Right ventricle myocardium superior (tissue), 1 donor: ENCODE data around the gene CCDC63. TPM values are rescaled to one million over a fixed set of nuclear protein-coding genes. Genes with fewer than 3 reads are reported as not detected.
"Not testable (repeated sequence)": the region's sequence is repeated elsewhere in the genome, so short reads cannot be mapped to it uniquely, and the experiment has no call there.

Experiments used
- ATAC-seq: fragments of 200-7000 bp; cut with Tn5 transposase; one replicate; pipeline ENCODE4 v1.9.1; 2020; ENCODE audit warnings: mild to moderate bottlenecking; ENCODE audit not compliant: poor library complexity
- DNase-seq: peaks from one replicate; pipeline ENCODE4 v3.0.0-alpha.2; 2020
- intact Hi-C: fragments of 100-400 bp; cut with DNase I; formaldehyde crosslinking; loops from one replicate; pipeline ENCODE4 v1.11.2; 2022
- total RNA-seq: library from RNA; stranded (reverse); fragmentation: NEBNext Ultra II Directional; extraction: Animal tissue kit (Norgen Biotek cat#: 25700); gene quantifications from one replicate; pipeline ENCODE4 v1.2.1, GENCODE V29; 2021
- donor health status: DM: no; HTN: yes; CAD: no; lungs with severe emphysema.

CCDC63 gene
- total RNA-seq, 1 donor from 2014 or later: not detected

DNA sequence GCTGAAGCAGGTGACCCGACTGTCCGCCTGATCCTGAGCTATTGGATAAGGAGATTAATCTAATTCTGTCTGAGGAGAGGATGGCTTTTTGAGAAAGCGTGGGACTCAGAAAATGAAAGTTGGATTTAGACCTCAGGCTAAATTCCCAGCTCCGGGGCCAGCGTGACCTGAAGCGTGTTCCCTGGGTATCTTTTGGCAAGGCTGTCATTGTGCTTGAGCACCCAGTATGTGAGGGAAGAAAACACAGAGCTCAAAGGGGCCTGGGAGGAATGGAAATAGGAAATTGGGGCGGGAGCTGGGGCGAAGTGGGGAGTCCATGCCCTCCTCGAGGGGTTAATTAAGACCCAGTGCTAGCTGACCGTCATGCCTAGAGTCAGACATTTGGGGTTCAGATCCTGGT, 17.5 kb upstream of the CCDC63 start:
- intact Hi-C loops: loop anchor here (10.0 kb wide), 1 partner anchor 225 kb away; no protein-coding TSS in a partner anchor
- ATAC-seq (peak; percentile 73), DNase-seq (no peak)

DNA sequence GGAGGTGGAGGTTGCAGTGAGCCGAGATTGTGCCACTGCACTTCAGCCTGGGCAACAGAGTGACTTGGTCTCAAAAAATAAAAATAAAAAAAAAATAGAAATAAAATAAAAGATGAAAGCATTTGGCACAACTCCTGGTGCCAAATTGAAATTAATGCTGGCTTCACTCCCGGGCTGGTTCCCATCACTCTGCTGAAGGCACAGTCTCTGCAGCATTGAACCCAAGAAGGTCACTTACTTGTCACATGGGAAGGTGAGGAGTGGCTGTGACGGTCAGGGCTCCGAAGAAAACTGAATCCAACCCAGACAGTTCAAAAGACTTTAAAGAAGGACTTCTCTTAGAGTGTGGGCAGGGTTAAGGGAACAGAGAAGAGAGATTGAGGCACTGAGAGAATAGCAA, 10.5 kb upstream of the CCDC63 start:
- DNase-seq: no peak
- intact Hi-C loops: loop anchor here (10.0 kb wide), 1 partner anchor 311 kb away; no protein-coding TSS in a partner anchor
- no peak for ATAC-seq

- intact Hi-C loops: no loop called here
- DNase-seq: no peak
- no peak for ATAC-seq
Observed at GRCh38 chr12:110841007-110841406, 5.8 kb upstream of the CCDC63 start.

- DNase-seq (no peak), ATAC-seq (no peak)
- intact Hi-C loops: no loop called here
Observed at GRCh38 chr12:110844131-110844530, 2.7 kb upstream of the CCDC63 start.

GRCh38 chr12:110844551-110845338, 2.0 kb upstream of the CCDC63 start:
- peak; percentile 75 for DNase-seq
- intact Hi-C loops: no loop called here
- ATAC-seq: peak; percentile 86

DNA sequence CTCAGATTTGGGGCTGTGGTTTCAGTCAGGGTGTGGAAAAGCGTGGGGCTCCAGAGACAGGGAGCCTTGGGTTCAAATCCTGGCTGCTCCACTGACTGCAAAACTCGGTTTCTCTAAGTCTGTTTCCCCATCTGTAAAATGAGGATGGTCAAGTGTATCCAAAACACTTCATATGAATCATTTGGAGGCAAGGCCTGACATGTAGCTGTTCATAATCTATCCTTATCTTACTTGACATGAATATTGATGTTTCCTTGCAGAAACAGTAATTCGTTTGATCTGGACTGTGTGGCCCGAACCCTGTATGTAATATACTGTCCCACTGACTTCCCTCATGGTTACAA, 1.5 kb upstream of the CCDC63 start:
- ATAC-seq (no peak), DNase-seq (no peak)
- intact Hi-C loops: no loop called here

DNA sequence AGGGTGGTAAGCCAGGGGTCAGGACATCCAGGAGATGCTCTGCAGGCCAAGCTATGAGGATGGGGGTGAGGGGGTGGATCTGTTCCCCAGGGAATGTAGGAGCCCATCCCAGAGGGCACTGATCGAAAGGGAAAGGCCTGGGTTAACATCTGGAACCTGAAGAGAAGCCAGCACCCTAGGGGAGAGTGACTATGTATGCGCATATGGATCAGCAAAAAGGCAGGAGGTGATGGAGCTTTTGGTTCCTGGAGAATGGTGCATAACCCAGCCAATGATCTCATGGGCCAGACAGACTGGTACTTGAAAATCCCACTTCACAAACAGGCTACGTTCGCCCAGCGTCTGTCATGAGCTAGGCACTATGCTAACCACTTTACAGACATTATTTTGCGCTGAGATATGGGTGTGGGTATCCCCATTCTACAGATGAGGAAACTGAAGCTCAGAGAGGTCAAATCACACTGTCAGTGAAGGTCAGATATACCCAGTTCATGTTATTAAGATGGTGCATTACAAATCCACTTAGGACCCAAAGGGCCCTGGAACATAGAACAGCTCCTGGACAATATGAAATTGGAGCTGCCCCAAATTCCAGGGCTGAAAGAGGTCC, 1.6 kb downstream of the CCDC63 start:
- no peak for ATAC-seq
- intact Hi-C loops: no loop called here
- no peak for DNase-seq

DNA sequence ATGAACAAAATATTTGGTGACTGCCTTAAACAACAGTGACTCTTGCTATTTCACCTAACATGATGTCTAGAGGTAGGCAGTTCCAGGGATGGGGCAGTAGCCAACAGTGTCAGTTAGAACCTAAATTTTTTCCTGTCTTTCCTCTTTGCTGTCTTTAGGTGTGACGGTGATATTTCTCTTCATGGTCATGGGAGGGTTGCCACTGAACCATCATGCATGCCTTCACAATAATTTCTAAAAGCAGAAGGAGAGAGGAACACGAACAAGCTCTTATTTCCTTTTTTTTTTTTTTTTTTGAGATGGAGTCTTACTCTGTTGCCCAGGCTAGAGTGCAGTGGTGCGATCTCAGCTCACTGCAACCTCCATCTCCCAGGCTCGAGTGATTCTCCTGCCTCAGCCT, 2.4 kb downstream of the CCDC63 start:
- intact Hi-C loops: no loop called here
- ATAC-seq (no peak), DNase-seq (no peak)

GRCh38 chr12:110849748-110850403, 3.1 kb downstream of the CCDC63 start:
- no peak for DNase-seq
- intact Hi-C loops: no loop called here
- no peak for ATAC-seq

GRCh38 chr12:110850762-110851161, 4.0 kb downstream of the CCDC63 start:
- no peak for DNase-seq
- no peak for ATAC-seq
- intact Hi-C loops: no loop called here

DNA sequence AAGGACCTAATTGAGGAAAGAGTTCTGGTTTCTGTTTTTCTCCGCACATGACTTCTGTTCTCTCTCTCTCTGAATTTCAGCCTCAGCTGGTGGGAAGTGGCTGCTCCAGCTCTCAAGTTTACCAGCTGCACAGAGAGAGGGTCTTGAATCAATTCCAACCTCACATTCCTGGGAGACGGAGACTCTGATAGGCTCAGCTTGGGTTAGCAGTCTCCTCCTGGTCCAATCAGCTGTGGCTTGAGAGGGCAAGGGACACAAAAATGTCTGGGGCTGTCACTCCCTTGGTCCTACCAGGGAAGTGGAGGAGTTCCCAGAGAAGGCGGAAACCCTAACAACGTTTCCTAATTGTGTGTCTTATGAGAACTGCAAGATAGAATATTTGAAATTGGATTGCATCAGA, 7.0 kb downstream of the CCDC63 start:
- intact Hi-C loops: no loop called here
- no peak for ATAC-seq
- no peak for DNase-seq

DNA sequence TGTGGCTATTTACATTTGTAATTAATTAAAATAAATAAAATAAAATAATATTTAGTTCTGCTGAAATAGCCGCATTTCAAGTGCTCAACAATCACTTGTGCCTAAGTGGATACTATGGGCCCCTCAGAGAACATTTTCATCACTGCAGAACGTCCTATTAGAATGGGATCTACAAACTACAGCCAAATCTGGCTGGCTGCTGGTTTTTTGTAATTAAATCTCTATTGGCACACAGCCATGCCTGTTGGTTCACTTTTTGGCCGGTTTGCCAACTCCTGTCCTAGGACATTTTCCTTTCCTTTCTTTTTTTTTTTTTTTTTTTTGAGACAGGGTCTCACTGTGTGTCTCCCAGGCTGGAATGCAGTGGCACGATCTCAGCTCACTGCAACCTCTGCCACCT, 9.8 kb downstream of the CCDC63 start:
- ATAC-seq (no peak), DNase-seq (no peak)
- intact Hi-C loops: no loop called here

DNA sequence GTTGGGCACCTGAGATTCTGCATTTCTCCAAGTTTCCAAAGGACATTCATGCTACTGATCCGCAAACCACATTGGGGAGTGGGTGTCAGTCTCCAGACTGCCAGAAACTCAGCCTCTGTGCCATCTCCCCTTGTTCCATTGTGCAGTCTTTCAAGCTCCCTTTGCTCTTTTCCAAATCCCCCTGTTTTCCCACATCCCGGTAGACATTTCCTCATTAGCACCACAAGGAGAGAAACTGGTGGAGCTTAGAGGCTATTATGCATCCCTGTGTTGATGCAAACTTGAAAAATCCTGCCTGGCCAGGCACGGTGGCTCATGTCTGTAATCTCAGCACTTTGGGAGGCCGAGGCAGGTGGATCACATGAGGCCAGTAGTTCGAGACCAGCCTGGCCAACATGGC, 10.7 kb downstream of the CCDC63 start:
- DNase-seq: no peak
- no peak for ATAC-seq
- intact Hi-C loops: no loop called here

- intact Hi-C loops, ATAC-seq, DNase-seq: not testable (repeated sequence)
Observed at GRCh38 chr12:110857954-110858353, 11.2 kb downstream of the CCDC63 start.

GRCh38 chr12:110858848-110859247, 12.1 kb downstream of the CCDC63 start:
- intact Hi-C loops: no loop called here
- no peak for ATAC-seq
- DNase-seq: no peak

GRCh38 chr12:110860833-110861296, 14.1 kb downstream of the CCDC63 start:
- intact Hi-C loops: no loop called here
- no peak for ATAC-seq
- DNase-seq: no peak

GRCh38 chr12:110861729-110862128, 14.9 kb downstream of the CCDC63 start:
- intact Hi-C loops: no loop called here
- no peak for DNase-seq
- no peak for ATAC-seq

DNA sequence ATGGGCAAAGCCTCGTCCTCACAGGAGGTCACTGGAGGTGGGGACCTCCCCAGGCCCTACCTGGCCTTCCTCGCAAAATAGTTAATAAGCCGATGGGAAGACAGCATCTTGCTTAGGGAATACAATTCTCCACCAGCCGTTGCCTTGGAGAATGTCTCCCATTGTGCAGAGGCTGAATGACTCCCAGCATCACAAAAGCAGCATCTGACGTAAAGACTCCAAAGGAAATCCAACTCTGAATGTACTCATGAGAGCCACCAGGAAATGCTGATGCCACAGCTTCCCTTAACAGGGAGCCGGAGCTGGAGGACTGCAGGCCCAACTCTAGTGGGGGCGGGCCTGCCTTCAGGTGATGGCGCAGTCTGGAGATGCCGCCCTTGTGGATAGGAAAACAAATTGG, 15.5 kb downstream of the CCDC63 start:
- DNase-seq (no peak), ATAC-seq (no peak)
- intact Hi-C loops: no loop called here

DNA sequence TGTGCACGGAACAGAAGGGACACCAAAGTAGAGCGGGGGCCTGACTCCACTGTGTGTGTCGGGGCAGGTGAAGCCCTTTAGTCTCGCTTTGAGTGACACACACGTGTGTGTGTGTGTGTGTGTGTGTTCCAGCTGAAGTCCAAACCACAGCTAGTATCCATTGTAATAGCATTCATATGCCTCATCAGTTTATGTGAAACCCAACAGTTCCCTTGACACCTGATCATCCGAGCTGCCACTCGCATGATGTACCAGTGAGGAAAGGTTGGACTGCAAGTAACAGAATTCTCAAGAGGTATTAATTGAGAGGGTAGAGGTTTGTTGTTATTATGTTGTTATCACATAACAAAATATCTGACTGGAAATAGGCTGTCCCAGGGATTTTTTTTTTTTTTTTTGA, 16.4 kb downstream of the CCDC63 start:
- no peak for DNase-seq
- ATAC-seq: no peak
- intact Hi-C loops: no loop called here

- no peak for DNase-seq
- intact Hi-C loops: no loop called here
- no peak for ATAC-seq
Observed at GRCh38 chr12:110865521-110865920, 18.7 kb downstream of the CCDC63 start.
